Inflammatory macrophage treated with lipopolysaccharide for 4 hours (primary cell): ENCODE results near the gene RPTOR.

Source experiments
- DNase-seq: peaks from one replicate; pipeline ENCODE4 v3.0.0-alpha.2; 2020

RPTOR gene

DNA sequence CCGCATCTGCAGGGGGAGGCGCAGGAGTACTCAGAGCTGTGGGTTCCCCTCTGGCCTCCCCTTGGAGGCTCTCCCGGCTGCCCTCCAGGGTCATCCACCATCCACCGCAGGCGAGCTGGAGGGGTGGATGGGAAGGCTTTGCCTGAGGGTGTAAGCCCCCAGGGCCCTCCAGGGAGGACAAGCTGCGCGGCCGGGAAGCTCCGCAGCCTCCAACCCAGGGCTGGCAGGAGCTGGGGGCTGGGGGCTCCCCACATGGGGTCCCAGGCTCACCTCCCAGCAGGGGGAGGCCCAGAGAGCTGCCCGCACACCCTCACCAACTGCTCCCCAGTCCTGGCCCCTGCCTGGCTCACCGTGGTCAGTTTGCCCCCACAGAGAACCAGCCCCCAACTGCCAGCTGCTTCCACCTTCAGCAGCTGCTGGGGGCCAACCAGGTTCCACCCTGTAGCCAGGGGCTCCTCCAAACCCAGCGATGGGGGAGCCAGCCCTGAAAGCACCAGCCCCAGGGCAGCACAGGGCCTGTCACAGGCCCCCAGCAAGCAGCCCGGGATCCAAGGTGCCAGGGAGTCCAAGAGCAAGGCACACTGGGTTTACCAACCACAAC is 427.2 kb downstream of the RPTOR start:
- DNase-seq: no peak

GRCh38 chr17:80976701-80977100 is 432.1 kb downstream of the RPTOR start:
- DNase-seq: no peak

DNA sequence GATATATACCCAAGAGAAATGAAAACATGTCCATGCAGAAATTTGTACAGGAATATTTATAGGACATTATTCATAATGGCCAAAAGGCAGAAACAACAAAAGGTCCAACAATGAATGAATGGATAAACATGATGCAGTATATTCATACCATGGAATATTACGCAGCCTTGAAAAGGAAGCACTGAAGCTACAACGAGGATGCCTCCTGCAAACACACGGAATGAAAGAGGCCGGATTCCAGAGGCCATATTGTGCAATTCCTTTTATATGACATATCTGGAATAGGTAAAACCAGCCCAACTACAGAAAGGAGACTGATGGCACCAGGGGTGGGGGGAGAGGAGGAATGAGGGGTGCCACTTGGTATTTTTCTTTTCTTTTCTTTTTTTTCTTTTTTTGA is 432.5 kb downstream of the RPTOR start:
- DNase-seq: no peak

DNA sequence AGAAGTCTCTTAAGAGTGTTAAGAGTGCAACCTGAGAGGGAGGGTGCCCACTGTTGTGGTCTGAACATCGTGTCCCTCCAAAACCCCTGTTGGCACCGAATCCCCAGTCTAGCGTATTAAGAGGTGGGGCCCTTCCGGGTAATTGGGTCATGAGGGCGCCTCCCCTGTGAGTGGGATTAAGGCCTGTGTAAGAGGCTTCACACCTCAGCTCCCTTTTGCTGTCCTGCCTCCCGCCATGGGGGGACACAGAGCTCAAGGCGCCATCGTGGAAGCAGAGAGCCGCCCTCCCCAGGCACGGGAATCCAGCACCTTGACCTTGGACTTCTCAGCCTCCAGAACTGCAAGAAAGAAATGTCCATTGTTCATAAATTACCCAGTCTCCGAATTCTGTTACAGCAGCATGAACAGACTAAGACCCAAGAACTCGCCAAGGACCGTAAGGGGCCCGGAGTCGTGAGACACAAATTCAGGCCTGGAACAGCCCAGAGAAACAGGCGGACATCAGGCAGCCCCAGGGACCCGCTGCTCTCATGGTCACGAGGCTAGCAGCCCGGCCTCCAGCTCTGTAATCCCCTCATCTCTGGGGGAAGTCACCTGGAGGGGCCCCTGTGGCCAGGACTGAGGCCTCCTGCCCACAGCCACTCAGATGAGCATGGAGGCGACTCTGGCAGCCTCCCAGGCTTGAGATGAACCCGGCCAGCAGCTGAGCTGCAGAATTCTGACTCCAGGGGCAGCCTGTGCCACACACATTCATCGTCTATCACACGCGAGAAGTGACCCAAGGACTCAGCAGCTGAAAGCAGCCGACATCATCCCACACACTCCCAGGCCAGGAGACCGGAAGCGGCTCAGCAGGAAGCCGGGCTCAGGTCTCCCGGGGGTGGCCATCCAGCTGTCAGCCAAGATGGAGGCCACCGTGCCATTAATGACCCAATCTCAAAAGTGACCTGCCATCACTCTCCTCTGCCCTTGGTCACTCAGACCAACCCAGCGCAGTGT is 434.2 kb downstream of the RPTOR start:
- DNase-seq: no peak

DNA sequence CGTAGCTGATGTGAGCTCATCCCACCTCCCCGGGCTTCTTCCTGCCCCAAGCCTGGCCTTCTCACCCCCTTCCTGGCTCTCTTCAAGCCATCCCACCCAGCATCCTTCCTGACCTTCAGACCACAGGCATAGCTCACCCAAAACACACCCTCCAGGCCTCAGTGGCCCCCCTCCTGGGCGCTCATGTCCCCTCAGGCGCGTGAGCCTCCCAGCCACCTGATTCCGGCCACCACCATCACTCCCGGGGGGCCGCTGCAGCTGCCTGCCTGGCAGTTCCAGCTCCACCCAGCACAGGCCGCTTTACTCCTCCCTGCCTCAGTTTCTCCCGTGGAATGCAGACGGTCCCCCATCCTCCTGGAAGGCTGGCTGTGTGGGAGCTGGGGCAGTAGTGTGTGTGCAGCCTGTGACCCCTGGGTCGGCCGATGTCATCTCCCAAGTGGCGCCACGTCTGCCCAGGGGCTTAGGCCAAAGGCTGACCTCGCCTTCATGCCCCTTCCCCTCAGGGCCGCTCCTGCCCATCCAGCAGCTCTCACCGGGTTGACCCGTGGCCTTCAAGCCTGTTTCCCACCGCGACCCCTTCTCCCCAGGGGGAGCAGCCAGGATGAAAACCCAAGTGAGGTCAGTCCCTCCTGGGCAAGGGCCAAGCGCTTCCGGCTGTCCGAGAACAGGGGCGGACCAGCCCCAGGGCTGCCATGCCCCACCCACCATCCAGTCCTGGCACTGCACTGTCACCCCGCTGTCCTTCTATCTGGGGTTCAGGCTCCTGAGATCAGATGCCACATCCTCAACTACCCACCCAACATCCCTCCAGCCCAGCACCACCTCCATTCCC is 435.1 kb downstream of the RPTOR start:
- no peak for DNase-seq

GRCh38 chr17:80980397-80981061 is 435.9 kb downstream of the RPTOR start:
- DNase-seq: no peak

DNA sequence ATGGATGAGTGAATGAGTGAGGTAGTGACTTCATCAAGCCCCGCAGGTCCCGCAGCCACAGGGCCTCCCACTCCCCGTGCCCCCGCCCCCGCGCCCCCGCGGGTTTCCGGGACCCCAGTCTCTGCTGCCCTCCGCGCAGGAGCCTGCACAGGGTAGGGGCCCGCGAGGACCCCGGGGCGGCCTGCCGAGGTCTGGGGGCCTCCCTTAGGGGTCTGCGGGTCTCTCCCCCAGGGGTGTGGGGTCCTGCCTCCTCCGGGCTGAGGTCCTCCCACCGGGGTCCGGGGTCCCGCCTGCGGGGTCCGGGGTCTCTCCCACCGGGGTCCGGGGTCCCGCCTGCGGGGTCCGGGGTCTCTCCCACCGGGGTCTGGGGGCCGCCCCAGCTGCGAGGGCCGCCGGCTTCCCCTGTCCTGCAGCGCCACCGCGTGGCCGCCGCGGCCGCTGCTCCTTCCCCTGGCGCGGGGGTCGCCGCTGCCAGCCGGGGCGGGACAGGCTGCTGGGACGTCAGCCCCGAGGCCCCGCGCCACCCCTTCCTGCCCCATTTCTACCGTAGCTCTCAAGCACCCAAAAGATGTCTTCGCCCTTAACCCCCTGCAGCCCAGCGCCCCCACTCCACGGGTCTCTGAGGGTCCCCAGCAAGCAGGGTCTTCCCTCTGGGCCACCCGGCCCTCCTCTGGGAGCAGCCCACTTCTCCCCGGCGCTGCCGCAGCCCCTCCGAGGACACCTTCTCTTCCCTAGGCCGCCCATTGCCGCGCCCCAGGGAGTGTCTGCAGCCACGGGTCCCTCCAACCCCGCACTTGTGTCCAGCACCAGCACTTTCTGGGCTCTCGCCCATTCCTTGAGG is 436.6 kb downstream of the RPTOR start:
- DNase-seq: no peak

DNA sequence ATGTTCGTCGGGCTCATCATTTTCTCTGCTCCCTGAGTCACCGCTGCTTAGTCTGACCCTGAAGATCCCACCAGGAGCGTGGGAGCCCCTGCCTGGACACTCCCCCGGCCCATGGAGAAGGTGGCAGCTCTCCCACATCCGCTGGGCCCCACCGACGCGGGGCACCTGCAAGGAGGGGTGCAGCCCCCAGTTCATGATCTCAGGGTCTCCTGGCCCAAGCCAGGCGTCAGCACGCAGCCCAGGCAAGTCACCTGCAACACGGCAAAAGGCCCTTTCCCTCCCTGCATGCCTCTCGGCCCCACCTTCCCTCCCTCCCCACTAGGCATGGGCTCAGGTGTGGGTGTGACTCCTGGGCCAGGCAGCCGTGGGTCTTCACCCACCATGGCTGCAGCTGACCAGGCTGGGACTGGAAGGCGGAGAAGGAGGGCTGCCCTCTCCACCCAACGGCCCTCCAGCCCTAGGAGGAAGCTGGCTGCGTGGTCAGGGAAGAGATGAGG is 437.3 kb downstream of the RPTOR start:
- no peak for DNase-seq

DNA sequence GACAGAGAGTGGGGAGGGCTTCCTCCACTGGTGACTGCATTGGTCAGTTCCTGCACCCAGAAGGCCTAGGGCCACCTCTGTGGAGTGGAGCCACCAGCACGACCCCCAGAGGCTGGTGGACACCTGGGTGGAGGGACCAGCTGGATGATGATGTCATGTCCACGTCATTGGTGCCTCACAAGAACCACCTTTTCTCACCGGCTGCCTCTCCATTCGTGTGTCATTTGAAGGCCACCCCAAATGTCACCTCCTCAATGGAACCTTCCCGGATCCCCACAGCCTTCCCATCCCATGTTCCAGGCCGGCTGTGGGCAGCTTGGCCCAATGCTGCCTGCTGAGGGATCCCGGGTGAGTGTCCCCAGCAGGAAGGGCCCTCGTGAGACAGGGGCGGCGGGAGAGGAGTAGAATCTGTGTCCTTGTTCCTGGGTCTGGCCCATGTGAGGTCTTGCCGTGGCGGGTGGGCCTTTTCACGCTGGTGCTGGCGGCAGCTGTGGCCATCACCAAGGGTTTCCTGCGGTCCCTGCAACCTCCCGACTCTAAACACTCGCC is 437.9 kb downstream of the RPTOR start:
- no peak for DNase-seq

DNA sequence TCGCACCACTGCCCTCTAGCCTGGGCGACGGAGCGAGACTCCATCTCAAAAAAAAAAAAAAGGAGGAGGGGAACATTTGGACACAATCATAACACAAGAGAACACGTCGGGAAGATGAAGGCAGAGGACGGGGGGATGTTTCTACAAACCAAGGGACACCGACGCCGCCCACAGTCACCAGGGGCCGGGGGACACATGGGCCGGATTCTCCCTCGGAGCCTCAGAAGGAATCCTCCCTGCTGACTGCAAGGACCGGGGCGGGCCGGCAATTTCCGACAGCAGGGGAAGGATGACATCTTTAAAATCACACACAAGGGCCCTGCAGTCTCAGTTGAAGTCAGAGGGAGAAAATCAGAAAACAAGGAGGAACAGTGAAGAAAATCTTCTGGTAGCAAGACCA is 438.9 kb downstream of the RPTOR start:
- no peak for DNase-seq

- DNase-seq: no peak
Measured at GRCh38 chr17:80984749-80985148, 440.1 kb downstream of the RPTOR start.

- no peak for DNase-seq
Measured at GRCh38 chr17:80986046-80986445, 441.4 kb downstream of the RPTOR start.

DNA sequence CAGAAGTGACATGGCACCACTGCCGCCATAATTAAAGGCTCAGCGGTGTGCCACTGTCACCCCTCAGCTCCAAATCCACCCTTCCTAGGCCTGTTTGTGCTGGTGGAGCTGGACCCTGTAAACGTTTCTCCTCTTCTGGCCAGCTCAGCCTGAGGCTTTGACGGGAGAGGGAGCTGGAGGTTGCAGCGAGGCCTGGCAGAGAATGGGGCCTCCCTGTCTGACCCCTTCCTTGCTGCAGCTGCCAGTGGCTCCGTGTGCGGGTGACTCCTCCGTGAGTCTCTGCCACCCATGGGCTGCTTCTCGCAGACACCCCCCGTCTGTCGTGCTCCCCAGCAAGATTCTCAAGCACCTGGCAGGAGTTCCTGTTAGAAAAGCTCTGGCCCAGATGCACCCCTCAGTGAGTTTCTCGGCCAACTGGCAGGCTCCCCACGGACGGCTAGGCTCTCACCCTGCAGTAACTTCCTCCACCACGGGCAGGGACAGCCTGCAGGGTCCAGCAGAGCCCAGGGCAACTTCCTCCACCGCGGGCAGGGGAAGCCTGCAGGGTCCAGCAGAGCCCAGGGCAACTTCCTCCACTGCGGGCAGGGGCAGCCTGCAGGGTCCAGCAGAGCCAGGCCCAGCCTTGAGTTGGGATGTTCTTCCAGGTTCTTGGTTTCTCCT is 442.3 kb downstream of the RPTOR start:
- peak; percentile 56 for DNase-seq

DNA sequence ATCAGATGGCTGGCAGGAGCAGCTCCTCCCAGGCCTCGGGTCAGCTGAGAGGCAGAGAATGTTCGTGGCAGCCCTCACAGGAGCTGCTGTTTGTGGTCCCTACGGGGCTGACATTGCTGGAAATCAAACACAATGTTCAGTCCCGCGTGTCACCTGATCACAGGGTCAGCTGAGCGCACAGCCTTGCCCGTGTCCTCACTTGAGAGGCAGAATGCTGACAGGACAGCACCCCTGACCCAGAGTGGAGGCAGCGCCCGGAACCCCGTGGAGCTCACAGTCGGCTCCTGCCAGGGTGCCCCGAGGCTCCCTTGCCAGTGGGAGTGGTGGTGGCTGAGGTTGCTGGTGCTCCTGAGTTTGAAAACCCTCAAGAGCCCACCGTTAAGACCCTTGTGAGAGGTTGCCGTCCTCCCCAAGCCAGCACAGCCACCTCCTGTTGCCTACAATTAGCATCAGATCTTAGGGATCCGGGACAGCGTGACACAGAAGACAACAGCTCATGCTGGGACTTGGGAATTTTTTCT is 443.4 kb downstream of the RPTOR start:
- no peak for DNase-seq

DNA sequence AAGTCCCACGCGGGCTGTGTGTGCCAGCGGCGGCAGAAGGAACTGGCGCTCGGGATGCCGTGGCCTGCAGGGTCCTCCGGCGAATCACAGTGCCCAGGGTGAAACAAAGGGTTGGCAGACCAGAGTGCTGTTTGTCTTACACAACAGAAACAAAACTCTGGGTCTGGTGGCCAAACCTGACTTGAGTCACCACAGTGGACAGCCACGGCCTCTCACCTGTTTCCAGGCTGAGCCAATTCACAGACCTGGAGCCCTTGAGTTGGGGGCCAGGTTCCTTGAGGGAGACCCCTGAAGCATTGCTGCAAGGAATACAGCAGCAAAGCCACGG is 444.9 kb downstream of the RPTOR start:
- DNase-seq: no peak

- no peak for DNase-seq
Measured at GRCh38 chr17:80990921-80991644, 446.4 kb downstream of the RPTOR start.

GRCh38 chr17:80991645-80992076 is 447.0 kb downstream of the RPTOR start, which contains the start of gene CHMP6:
CHMP6 (plus strand) TSS chr17:80991841; CDS start chr17:80991919, 78 bp downstream.
- DNase-seq: peak; percentile 79

GRCh38 chr17:80992077-80992947 is 447.7 kb downstream of the RPTOR start:
- DNase-seq: no peak
